ENCODE results near the gene MED27.

MED27 gene

DNA sequence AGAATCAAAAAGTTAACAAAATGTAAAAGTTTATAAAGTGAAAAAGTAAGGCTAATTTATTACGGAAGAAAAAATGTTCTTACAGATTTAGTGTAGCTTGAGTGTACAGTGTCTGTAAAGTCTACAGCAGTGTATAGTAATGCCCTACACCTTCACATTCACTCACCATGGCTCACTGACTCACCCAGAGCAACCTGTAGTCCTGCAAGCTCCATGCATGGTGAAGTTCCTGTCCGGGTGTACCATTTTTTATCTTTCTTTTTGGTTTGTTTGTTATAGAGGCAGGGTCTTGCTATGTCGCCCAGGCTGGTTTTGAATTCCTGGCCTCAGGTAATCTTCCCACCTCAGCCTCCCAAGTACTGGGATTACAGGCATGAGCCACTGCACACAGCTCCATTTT lies 93.6 kb downstream of the MED27 start:
- TF ChIP-seq CTCF (IDR thresholded peaks at IDR 0.05; ENCODE audit: insufficient read depth, low read length, missing control alignments), result no peak
- no peak overlapping the region for H3K4me3 ChIP-seq (ENCODE audit: low read depth, low read length)
- POLR2A ChIA-PET, result no interaction called here
- DNase-seq (ENCODE audit: low read depth, low spot score), result no peak
- CTCF ChIA-PET, result interaction anchor here (0.7 to 1.2 kb wide), 2 partner anchors 9 to 250 kb away, joined by 4 read pairs; no protein-coding TSS in a partner anchor

GRCh38 chr9:131984564-131984963 lies 95.1 kb downstream of the MED27 start:
- ChIA-PET POLR2A (no interaction called here), CTCF (no interaction called here)
- no peak for TF ChIP-seq CTCF (IDR thresholded peaks at IDR 0.05; ENCODE audit: insufficient read depth, low read length, missing control alignments)
- H3K4me3 ChIP-seq (ENCODE audit: low read depth, low read length), result no peak overlapping the region
- no peak for DNase-seq (ENCODE audit: low read depth, low spot score)

DNA sequence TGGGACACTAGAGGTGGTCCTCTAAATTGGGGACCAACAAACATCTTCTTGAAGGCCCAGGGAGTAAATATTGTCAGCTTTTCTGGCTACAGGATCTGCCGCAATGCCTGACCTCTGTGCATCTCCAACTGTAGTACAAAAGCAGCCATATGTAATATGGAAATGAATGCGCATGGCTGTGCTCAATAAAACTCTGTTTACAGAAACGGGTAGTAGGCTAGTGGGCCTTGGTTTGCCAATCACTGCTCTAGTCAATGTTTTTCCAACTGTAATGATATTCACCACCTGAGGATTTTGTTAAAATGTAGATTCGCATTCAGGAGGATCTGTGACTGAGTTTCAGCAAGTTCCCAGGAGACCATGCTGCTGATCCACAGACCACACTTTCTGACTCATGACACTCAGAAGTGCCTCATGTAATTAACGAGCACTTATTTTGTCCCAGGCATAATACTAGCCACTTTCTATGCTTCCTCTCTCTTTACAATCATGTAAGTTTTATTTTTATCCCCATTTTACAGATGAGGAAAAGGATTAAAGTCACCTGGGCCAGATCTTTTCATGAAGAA lies 96.9 kb downstream of the MED27 start:
- no peak for TF ChIP-seq CTCF (IDR thresholded peaks at IDR 0.05; ENCODE audit: insufficient read depth, low read length, missing control alignments)
- no peak for DNase-seq (ENCODE audit: low read depth, low spot score)
- no peak overlapping the region for H3K4me3 ChIP-seq (ENCODE audit: low read depth, low read length)
- ChIA-PET CTCF (no interaction called here), POLR2A (no interaction called here)

DNA sequence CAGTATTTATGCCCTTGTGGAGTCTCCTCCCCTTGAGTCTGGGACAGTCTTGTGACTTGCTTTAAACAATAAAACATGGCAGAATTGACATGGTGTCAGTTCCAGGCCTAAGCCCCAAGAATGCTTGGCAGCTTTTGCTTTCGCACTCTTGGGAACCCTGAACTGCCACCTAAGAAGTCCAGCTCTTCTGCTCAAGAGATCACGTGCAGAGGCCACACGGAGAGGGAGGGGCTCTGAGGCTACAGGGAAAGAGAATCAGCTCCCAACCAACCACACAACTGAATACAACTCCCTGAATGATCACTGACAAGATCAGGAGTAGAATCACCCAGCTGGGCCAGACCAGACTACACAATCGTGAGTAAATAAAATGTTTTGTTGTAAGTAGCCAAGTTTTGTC lies 97.6 kb downstream of the MED27 start:
- ChIA-PET POLR2A (no interaction called here), CTCF (interaction anchor here (2.3 kb wide), 1 partner anchor 254 kb away, joined by 9 read pairs; no protein-coding TSS in a partner anchor)
- no peak overlapping the region for H3K4me3 ChIP-seq (ENCODE audit: low read depth, low read length)
- TF ChIP-seq CTCF (IDR thresholded peaks at IDR 0.05; ENCODE audit: insufficient read depth, low read length, missing control alignments), result no peak
- DNase-seq (ENCODE audit: low read depth, low spot score), result no peak

DNA sequence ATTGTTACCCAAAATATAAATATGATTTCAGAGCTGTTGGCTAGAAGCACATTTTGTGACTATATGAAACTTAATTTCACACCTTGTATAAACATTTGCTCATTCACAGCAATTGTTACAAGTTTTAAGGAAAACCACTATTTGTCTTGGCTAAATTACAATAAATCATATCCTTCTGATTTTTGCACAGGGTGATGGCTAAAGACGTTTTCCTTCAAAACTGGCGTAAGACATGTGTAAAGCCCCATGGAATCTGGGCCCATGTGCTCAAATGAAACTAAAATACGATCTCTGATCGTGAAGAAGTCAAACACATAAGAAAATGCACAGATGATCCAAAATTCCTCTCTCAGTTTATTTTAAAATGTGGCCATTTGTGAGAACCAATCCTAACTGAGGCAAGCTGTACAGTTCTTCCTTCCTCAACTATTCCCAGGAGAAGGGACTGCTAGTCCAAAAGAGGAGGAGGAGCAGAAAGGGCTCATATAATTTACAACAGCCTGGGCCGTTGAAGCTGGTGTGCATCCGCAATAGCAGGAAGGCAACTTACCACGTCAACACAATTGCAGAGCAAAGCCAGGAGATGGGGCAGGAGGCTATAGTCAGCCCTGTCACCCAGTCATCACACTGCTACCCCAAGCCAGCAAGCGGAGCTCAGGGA lies 98.4 kb downstream of the MED27 start:
- H3K4me3 ChIP-seq (ENCODE audit: low read depth, low read length), result no peak overlapping the region
- CTCF ChIA-PET, result interaction anchor here (2.3 kb wide), 1 partner anchor 255 kb away, joined by 9 read pairs; no protein-coding TSS in a partner anchor
- POLR2A ChIA-PET, result no interaction called here
- DNase-seq (ENCODE audit: low read depth, low spot score), result no peak
- peak; percentile 1 for TF ChIP-seq CTCF (IDR thresholded peaks at IDR 0.05; ENCODE audit: insufficient read depth, low read length, missing control alignments)

GRCh38 chr9:131980267-131981016 lies 99.2 kb downstream of the MED27 start:
- ChIA-PET CTCF (interaction anchor here (1.1 to 2.3 kb wide), 3 partner anchors 189 to 273 kb away, joined by 3 to 9 read pairs (median 3); no protein-coding TSS in a partner anchor), POLR2A (no interaction called here)
- no peak for TF ChIP-seq CTCF (IDR thresholded peaks at IDR 0.05; ENCODE audit: insufficient read depth, low read length, missing control alignments)
- DNase-seq (ENCODE audit: low read depth, low spot score), result no peak
- no peak overlapping the region for H3K4me3 ChIP-seq (ENCODE audit: low read depth, low read length)

Measured in AG04449 (cell line).